ENCODE data around the gene SRM.

GRCh38 chr1:11013160-11013531 is 46.7 kb downstream of the SRM start:
- no peak for TF ChIP-seq CTCF (IDR thresholded peaks at IDR 0.05 in 8 of 11, conservative IDR thresholded peaks at IDR 0.05 in 3 of 11)
- no peak for TF ChIP-seq POLR2A (IDR thresholded peaks at IDR 0.05)
- no peak for TF ChIP-seq POLR2AphosphoS5 (IDR thresholded peaks at IDR 0.05)
